GM19463 (cell line): ENCODE data around the gene ATG5.
A peak's percentile ranks its signal among the peaks of the same experiment; 100 is the strongest.

Experiments used
- ATAC-seq: cut with Tn5 transposase; IDR thresholded peaks from one replicate; pipeline ENCODE4 v1.9.1; 2021; ENCODE audit warnings: mild to moderate bottlenecking, moderate library complexity; ENCODE audit not compliant: unreplicated experiment

ATG5 gene

GRCh38 chr6:106226676-106227075 lies 98.9 kb downstream of the ATG5 start:
- ATAC-seq = no peak

DNA sequence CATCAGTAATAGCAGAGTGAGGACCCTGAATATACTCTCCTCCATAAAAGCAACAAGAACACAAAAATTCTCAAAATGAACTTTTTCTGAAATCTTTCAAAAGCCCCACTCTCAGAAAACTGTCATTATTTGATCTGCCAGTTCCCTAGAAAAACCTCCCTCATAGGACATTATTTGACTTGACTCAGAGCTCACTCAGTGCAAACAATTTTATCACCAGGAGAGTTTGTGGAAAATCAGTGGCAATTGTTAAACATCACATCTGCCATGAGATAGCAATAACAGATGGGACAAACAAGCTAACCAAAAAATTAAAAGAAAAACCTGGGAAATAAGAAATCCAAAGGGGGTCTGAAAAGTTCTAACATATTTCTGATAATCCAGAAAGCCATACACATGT lies 100.0 kb downstream of the ATG5 start:
- no peak for ATAC-seq

DNA sequence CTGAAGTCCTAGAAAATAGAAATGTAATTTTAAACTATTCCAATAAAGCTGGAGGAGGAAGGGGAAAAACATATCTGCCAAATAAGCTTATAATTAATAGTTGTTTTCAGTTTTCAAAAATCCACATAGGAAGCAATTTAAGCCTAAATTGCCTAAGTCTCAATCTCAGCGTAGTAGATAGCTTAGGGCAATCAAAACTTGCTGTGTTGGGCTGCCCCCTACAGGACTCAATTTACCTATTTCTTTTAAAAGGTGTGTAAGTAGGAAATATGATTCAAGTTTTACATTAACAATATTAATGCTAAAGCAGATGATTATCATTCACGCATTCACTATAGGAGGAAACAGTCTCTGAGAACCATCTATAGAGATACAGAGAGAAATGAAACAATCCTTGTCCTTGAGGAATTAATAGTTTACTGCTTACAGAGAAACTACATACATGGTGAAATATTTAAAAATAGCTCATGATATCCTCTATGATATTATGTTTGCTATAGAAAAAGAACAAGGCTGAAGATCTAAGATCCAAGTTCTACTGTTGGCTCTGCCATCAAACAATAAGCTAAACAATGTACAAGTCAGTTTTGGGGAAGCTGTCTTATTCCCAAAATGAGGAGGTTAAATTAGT lies 102.1 kb downstream of the ATG5 start:
- ATAC-seq = no peak

DNA sequence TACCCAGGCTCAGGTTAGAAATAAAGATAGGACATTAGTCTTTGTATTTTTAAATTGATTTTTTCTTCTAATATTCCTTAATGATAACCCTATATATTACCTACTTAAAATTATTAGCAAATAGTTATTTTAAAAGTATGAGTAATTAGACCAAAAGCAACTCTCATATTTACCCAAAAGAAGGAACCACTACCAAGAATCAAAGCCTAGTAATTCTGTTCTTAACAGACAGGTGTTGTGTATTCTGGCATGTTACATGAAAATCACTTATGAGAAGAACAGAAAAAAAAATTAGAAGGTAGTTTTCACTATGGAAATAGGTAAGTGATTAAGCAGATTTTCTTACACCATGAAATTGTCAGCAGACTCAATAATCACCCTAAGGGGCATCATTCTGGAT lies 105.1 kb downstream of the ATG5 start:
- peak; percentile 51 for ATAC-seq

- no peak for ATAC-seq
These were observed 109.0 kb downstream of the ATG5 start for GRCh38 chr6:106216527-106216926.

DNA sequence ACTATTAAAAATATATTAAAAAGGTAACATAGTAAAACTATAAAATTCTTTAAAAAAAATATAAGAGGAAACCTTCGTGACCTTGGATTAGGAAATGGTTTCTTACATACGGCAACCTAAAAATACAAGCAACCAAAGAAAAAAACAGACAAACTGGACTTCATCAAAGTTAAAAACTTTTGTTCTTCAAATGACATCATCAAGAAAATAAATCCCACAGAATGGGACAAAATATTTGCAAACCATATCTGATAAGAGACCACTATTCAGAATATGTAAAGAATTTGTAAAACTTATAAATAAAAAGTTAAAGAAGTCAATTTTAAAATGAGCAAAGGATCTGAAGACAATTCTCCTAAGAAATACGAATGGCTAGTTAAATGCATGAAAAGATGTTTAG lies 110.0 kb downstream of the ATG5 start:
- ATAC-seq = no peak

DNA sequence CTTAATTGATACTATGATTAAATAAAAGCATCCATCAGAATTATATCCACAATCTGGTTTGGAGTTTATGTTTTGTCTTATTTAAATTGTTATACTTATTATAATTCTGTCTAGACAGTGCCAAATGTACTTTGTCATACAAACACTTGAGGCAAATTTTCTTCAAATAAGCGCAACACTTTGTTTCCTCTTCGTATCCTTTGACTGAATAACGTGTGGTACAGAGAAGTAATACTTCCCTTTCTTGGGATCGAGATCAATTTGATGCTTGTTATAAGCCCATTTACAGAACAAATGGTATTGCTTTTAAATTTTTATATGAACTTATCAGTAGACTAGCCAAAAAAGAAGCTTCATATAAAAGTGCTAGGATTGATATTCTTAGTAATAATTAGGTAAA lies 111.0 kb downstream of the ATG5 start:
- no peak for ATAC-seq

DNA sequence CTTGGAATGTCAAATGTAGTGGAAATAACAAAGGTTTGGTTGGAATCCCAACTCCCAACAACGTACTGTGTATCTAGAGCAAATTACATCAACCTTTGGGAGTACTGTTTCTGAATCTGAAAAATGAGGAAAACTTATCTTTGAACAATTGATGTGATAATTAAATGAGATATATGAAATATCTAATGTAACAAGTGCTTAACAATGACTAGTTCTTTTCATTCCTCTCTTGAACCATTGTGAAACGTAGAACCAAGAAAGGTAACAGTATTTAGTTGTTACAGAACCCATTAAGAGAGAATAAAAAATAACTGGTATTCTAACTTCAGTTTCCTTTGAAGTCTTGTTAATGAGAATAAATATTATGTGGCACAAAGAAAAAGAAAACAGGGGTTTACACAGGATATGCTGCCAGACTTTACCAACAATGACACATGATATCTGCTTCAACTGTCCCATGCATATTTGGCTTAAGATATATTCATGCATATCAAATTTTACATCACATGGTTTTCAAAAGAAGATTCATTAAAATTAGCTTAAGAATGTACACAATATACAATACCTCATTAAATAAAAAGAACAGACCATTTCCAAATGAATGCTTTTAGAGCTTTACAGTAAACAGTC lies 111.8 kb downstream of the ATG5 start:
- no peak for ATAC-seq

DNA sequence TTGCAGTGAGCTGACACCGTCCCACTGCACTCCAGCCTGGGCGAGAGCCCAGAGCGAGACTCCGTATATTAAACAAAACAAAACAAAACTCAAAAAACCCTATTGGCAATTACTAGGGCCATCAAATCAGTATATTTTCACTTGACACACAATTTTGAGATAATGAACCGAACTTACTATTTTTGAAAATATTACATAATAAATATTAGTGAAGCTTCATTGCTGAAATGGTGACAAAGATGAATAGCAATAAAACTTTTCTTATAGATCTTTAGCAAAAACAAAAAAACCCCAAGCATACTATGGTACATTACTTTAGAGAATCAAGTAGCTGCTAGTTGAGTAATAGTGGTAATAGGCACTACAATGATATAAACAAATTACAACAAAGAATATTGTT lies 113.0 kb downstream of the ATG5 start:
- no peak for ATAC-seq

GRCh38 chr6:106206905-106207304 lies 118.7 kb downstream of the ATG5 start:
- ATAC-seq = no peak

GRCh38 chr6:106204961-106205360 lies 120.6 kb downstream of the ATG5 start:
- ATAC-seq = no peak

- no peak for ATAC-seq
These were observed 125.6 kb downstream of the ATG5 start for GRCh38 chr6:106199998-106200397.

- ATAC-seq = no peak
These were observed 126.2 kb downstream of the ATG5 start for GRCh38 chr6:106199331-106199730.

- no peak for ATAC-seq
These were observed 128.1 kb downstream of the ATG5 start for GRCh38 chr6:106197441-106197840.

DNA sequence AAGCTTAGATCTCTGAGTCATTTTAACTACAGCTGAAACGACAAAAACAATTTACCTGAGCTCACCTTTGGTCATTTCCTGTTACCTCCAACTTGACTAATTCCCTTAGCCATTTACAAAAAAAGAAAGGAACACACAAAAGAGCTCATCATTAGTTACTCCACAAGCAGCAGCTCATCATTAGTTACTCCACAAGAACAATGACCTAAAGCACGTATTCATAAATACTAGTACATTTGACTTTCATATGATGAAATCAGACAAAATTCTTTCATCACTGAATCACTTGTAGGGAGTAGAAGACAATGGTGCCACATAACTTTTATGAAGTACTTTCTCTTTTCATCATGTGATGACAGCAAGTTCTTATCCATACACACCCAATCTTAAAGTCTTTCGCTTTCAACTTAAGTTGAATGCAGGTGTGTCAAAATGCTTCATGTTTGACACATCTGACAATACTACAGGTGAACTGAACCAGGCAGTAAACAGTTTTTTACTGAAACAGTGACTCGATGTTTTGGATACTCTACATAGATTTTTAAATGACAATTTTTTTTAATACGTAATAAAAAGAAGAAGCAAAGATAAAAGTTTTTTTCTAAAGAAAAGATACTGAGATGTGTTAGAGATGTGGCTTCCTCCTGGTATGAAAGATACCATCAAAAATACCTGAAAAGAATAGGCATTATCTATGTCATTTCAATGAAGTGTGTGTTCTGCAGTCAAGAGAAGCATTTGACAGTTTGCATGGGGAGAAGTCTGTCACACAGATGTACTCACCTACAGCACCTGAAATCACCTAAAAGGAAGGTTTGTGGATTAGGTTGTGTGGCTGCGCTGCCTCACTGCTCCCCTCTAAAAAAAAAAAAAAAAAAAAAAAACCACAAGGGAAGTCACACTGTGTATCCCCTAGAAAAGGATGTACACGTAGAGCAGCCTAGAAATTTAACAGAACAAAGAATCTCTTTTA lies 130.3 kb downstream of the ATG5 start:
- ATAC-seq = no peak

GRCh38 chr6:106192824-106193223 lies 132.7 kb downstream of the ATG5 start:
- no peak for ATAC-seq

- no peak for ATAC-seq
These were observed 137.3 kb downstream of the ATG5 start for GRCh38 chr6:106188104-106188794.

GRCh38 chr6:106187424-106187982 lies 138.1 kb downstream of the ATG5 start:
- ATAC-seq = no peak

DNA sequence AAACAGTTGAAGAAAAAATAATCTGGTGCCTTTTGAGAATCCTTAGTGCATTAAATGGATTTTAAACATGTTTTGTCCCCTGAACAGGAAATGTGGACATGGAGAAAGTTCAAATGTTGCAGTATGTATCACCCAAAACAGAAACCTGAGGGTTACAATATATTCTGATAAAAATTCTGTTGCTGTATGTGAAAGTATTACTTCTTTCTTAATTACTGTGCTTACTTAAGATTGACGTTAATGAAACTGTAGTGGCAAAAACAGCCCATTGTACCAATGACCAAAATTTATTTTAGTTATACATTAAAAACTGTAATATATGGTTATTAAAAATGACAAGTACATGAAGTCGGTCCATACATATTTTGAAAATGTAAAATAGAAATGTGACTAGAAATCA lies 138.8 kb downstream of the ATG5 start:
- ATAC-seq = no peak

- ATAC-seq = no peak
These were observed 139.4 kb downstream of the ATG5 start for GRCh38 chr6:106186172-106186571.

- ATAC-seq = no peak
These were observed 139.9 kb downstream of the ATG5 start for GRCh38 chr6:106185615-106186014.
